K562 (cell line): ENCODE data around the gene LPCAT1. TPM values are rescaled to one million over a fixed set of nuclear protein-coding genes. Genes with fewer than 3 reads are reported as not detected.

ENCODE experiments used
- DPF2 ChIP-seq: fragments of 450-650 bp; IDR thresholded peaks from 2 replicates; pipeline ENCODE4 v1.6.1; 2016
- FOSL1 ChIP-seq: fragments of 200-800 bp; sonication (Bioruptor generic); conservative IDR thresholded peaks from 2 replicates; pipeline ENCODE4 v1.6.1; 2016; ENCODE audit warnings: missing genetic modification characterization, missing compliant biosample characterization
- FUS ChIP-seq: fragments of 200-400 bp; formaldehyde crosslinking; optimal IDR thresholded peaks from 2 replicates; pipeline ENCODE3; 2017; ENCODE audit warnings: low read depth, low read length
- HDAC2 ChIP-seq: fragments of 450-650 bp; IDR thresholded peaks from 2 replicates; pipeline ENCODE4 v1.6.1; 2016; ENCODE audit warnings: mild to moderate bottlenecking
- JUNB ChIP-seq: fragments of 450-650 bp; formaldehyde crosslinking; conservative IDR thresholded peaks from 2 replicates; pipeline ENCODE4 v1.4.0; 2020; ENCODE audit warnings: mild to moderate bottlenecking
- MTA3 ChIP-seq: fragments of 450-650 bp; formaldehyde crosslinking; IDR thresholded peaks from 2 replicates; pipeline ENCODE4 v1.6.1; 2017; ENCODE audit warnings: mild to moderate bottlenecking, borderline replicate concordance
- NRF1 ChIP-seq, 2 experiments: fragments of 450-650 bp; IDR thresholded peaks in 1 of 2; conservative IDR thresholded peaks in 1 of 2; 2 replicates each; pipeline ENCODE4 v1.6.1; 2014; ENCODE audit warnings: mild to moderate bottlenecking in 2 of 2
- PCBP1 ChIP-seq: fragments of 200-400 bp; formaldehyde crosslinking; IDR thresholded peaks from 2 replicates; pipeline ENCODE4 v1.6.1; 2018; ENCODE audit warnings: mild to moderate bottlenecking, low read depth, low read length; ENCODE audit not compliant: poor library complexity, severe bottlenecking
- SAFB2 ChIP-seq: fragments of 200-400 bp; formaldehyde crosslinking; IDR thresholded peaks from 2 replicates; pipeline ENCODE4 v1.6.1; 2018; ENCODE audit warnings: borderline replicate concordance, low read length, low read depth, moderate library complexity; ENCODE audit not compliant: severe bottlenecking
- ZNF764 ChIP-seq: fragments of 250-450 bp; sonication (Bioruptor Pico); IDR thresholded peaks from 2 replicates; pipeline ENCODE4 v1.4.0; 2020; ENCODE audit warnings: low read depth, mild to moderate bottlenecking, moderate library complexity
- polyA plus RNA-seq, 8 experiments: library from polyadenylated mRNA; depleted of rRNA in 4 of 8; stranded (reverse) in 5 of 8; unstranded in 3 of 8; fragments of >200 nt; fragmentation: Nextera tagmentation in 2 of 8; fragmentation: Illumina TruSeq in 1 of 8; extraction: Ambion mirVana in 2 of 8; extraction: Trizol in 1 of 8; gene quantifications; 2 replicates each; pipeline versions ENCODE4 v1.2.1 to v1.2.3, GENCODE V29; 2011 to 2014; ENCODE audit warnings: inconsistent platforms in 1 of 8, missing spikeins in 1 of 8
- total RNA-seq, 7 experiments: library from RNA; depleted of rRNA in 6 of 7; stranded (reverse); fragments of >200 nt in 6 of 7; fragmentation: Illumina TruSeq in 2 of 7; extraction: Trizol in 2 of 7; gene quantifications; 2 replicates each; pipeline versions ENCODE4 v1.2.1 to v1.2.3, GENCODE V29; 2011 to 2021; ENCODE audit warnings: low replicate concordance in 1 of 7
- TF ChIP-seq, protein P1 (sequence below): fragments of 450-650 bp; IDR thresholded peaks from 2 replicates; pipeline ENCODE4 v1.6.1; 2016; ENCODE audit warnings: mild to moderate bottlenecking, moderate library complexity

LPCAT1 gene
- total and polyA plus RNA-seq, 9 of the 15 experiments (the other 6 are each of a cell fraction or from before 2014, with no cell fraction given), result 0.14 to 18.4 (median 13.9) TPM

GRCh38 chr5:1503241-1504068 is 20.3 kb downstream of the LPCAT1 start (continued):
- TF ChIP-seq, protein P1, sequence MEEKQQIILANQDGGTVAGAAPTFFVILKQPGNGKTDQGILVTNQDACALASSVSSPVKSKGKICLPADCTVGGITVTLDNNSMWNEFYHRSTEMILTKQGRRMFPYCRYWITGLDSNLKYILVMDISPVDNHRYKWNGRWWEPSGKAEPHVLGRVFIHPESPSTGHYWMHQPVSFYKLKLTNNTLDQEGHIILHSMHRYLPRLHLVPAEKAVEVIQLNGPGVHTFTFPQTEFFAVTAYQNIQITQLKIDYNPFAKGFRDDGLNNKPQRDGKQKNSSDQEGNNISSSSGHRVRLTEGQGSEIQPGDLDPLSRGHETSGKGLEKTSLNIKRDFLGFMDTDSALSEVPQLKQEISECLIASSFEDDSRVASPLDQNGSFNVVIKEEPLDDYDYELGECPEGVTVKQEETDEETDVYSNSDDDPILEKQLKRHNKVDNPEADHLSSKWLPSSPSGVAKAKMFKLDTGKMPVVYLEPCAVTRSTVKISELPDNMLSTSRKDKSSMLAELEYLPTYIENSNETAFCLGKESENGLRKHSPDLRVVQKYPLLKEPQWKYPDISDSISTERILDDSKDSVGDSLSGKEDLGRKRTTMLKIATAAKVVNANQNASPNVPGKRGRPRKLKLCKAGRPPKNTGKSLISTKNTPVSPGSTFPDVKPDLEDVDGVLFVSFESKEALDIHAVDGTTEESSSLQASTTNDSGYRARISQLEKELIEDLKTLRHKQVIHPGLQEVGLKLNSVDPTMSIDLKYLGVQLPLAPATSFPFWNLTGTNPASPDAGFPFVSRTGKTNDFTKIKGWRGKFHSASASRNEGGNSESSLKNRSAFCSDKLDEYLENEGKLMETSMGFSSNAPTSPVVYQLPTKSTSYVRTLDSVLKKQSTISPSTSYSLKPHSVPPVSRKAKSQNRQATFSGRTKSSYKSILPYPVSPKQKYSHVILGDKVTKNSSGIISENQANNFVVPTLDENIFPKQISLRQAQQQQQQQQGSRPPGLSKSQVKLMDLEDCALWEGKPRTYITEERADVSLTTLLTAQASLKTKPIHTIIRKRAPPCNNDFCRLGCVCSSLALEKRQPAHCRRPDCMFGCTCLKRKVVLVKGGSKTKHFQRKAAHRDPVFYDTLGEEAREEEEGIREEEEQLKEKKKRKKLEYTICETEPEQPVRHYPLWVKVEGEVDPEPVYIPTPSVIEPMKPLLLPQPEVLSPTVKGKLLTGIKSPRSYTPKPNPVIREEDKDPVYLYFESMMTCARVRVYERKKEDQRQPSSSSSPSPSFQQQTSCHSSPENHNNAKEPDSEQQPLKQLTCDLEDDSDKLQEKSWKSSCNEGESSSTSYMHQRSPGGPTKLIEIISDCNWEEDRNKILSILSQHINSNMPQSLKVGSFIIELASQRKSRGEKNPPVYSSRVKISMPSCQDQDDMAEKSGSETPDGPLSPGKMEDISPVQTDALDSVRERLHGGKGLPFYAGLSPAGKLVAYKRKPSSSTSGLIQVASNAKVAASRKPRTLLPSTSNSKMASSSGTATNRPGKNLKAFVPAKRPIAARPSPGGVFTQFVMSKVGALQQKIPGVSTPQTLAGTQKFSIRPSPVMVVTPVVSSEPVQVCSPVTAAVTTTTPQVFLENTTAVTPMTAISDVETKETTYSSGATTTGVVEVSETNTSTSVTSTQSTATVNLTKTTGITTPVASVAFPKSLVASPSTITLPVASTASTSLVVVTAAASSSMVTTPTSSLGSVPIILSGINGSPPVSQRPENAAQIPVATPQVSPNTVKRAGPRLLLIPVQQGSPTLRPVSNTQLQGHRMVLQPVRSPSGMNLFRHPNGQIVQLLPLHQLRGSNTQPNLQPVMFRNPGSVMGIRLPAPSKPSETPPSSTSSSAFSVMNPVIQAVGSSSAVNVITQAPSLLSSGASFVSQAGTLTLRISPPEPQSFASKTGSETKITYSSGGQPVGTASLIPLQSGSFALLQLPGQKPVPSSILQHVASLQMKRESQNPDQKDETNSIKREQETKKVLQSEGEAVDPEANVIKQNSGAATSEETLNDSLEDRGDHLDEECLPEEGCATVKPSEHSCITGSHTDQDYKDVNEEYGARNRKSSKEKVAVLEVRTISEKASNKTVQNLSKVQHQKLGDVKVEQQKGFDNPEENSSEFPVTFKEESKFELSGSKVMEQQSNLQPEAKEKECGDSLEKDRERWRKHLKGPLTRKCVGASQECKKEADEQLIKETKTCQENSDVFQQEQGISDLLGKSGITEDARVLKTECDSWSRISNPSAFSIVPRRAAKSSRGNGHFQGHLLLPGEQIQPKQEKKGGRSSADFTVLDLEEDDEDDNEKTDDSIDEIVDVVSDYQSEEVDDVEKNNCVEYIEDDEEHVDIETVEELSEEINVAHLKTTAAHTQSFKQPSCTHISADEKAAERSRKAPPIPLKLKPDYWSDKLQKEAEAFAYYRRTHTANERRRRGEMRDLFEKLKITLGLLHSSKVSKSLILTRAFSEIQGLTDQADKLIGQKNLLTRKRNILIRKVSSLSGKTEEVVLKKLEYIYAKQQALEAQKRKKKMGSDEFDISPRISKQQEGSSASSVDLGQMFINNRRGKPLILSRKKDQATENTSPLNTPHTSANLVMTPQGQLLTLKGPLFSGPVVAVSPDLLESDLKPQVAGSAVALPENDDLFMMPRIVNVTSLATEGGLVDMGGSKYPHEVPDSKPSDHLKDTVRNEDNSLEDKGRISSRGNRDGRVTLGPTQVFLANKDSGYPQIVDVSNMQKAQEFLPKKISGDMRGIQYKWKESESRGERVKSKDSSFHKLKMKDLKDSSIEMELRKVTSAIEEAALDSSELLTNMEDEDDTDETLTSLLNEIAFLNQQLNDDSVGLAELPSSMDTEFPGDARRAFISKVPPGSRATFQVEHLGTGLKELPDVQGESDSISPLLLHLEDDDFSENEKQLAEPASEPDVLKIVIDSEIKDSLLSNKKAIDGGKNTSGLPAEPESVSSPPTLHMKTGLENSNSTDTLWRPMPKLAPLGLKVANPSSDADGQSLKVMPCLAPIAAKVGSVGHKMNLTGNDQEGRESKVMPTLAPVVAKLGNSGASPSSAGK, result peak; percentile 95
- TF ChIP-seq ZNF764 (CRISPR knock-in tag), result no peak
- no peak for TF ChIP-seq JUNB
- no peak for TF ChIP-seq HDAC2
- no peak for TF ChIP-seq MTA3
- no peak for TF ChIP-seq FOSL1 (tag)
- TF ChIP-seq FUS, result no peak
- no peak for TF ChIP-seq PCBP1
- no peak for TF ChIP-seq NRF1 (conservative IDR thresholded peaks at IDR 0.05 in 1 of 2, IDR thresholded peaks at IDR 0.05 in 1 of 2)
- TF ChIP-seq SAFB2, result no peak
- TF ChIP-seq DPF2, result no peak; the same call in 1 of the 2 replicates
